GM23248 (cell line): ENCODE results near the gene PAFAH1B2.

Experiments
- EZH2 ChIP-seq: fragments of 200-600 bp; sonication (generic); IDR thresholded peaks from 2 replicates; pipeline ENCODE4 v1.6.1; 2018; ENCODE audit warnings: antibody characterized with exemption, mild to moderate bottlenecking; ENCODE audit not compliant: insufficient read depth, poor library complexity, severe bottlenecking
- EZH2phosphoT487 ChIP-seq: fragments of 200-600 bp; sonication (generic); IDR thresholded peaks from 2 replicates; pipeline ENCODE4 v1.6.1; 2018; ENCODE audit warnings: antibody characterized with exemption, moderate library complexity, mild to moderate bottlenecking, low read depth; ENCODE audit not compliant: insufficient read depth

DNA sequence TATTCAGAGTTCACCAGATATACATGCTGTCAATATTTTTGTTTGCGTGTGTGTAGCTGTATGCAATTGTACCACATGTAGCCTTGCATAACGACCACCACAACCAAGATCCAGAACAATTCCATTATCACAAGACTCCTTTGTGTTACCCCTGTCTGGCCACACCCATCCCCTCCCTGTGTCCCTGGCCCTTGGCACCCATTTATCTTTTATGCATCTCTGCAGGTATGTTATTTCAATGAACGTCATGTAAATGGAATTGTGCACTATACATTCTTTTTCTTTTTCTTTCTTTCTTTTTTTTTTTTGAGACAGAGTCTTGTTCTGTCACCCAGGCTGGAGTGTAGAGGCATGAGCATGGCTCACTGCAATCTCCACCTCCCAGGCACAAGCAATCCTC lies 9.7 kb upstream of the PAFAH1B2 start:
- TF ChIP-seq EZH2phosphoT487 (no peak), EZH2 (no peak)
